ENCODE results near the gene KAT5. TPM values are rescaled to one million over a fixed set of nuclear protein-coding genes. Genes with fewer than 3 reads are reported as not detected.
A peak's percentile ranks its signal among the peaks of the same experiment; 100 is the strongest.

Gene KAT5
- total and polyA plus RNA-seq, 7 donors, result 34.5 to 67.2 (median 42.9) TPM

DNA sequence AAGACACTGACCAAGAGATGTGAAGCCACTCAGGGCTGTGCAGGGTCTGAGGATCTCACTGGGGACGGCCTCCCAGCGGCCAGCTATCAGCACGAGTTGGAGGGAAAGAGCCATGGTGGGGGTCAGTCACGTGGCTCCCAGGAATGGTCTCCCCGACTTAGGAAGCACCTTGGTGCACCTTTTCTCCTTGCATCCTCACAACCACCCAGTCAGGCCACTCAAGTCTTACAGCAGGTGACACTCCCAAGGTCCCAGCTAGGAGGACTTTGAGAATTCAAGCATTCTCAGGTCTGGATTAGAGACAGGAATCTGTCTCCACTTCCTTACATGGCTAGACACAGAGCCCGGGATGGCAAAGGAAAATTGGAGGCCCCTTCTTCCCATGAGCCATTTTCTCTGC, 5.9 kb downstream of the KAT5 start:
- Histone ChIP-seq H3K27me3 (ENCODE audit: insufficient read depth in 3 of 3, low read length in 2 of 3) (no peaks in the 10 kb centered on the region), H3K4me3 (no peak overlapping the region), H3K4me1 (peaks cover 23% of the 10 kb centered on the region), H3K9me3 (no peaks in the 10 kb centered on the region), H3K27ac (no peak overlapping the region), H3K36me3 (ENCODE audit: insufficient read depth in 1 of 2, low read depth in 1 of 2) (peaks cover 21 to 69% of the 10 kb centered on the region in 2 donors)
- no peak for ATAC-seq
- intact Hi-C loops (cut with DNase I), result no loop called here
- TF ChIP-seq, protein P1, sequence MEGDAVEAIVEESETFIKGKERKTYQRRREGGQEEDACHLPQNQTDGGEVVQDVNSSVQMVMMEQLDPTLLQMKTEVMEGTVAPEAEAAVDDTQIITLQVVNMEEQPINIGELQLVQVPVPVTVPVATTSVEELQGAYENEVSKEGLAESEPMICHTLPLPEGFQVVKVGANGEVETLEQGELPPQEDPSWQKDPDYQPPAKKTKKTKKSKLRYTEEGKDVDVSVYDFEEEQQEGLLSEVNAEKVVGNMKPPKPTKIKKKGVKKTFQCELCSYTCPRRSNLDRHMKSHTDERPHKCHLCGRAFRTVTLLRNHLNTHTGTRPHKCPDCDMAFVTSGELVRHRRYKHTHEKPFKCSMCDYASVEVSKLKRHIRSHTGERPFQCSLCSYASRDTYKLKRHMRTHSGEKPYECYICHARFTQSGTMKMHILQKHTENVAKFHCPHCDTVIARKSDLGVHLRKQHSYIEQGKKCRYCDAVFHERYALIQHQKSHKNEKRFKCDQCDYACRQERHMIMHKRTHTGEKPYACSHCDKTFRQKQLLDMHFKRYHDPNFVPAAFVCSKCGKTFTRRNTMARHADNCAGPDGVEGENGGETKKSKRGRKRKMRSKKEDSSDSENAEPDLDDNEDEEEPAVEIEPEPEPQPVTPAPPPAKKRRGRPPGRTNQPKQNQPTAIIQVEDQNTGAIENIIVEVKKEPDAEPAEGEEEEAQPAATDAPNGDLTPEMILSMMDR (IDR thresholded peaks at IDR 0.05), result no peak
- DNase-seq, result no peak
- WGBS, 3 donors, result 57 to 71% (median 59%) methylated on average over 6 of the region's 6 CpGs

DNA sequence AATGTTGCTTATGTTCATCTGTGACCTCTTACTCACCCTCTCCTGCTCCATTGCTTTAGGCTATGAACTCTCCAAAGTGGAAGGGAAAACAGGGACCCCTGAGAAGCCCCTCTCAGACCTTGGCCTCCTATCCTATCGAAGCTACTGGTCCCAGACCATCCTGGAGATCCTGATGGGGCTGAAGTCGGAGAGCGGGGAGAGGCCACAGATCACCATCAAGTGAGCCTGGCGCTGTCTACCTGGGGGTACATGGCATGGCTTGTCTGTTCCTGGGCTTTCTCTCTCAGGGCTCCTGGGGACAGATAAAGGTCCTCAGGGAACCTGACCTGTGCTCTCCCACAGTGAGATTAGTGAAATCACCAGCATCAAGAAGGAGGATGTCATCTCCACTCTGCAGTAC, 6.5 kb downstream of the KAT5 start:
- TF ChIP-seq, protein P1 (IDR thresholded peaks at IDR 0.05), result no peak
- 90 to 98% (median 97%) methylated on average over 4 of the region's 4 CpGs for WGBS, 3 donors
- no peak overlapping the region for H3K4me3 ChIP-seq
- H3K27me3 ChIP-seq (ENCODE audit: insufficient read depth in 3 of 3, low read length in 2 of 3), result no peaks in the 10 kb centered on the region
- H3K27ac ChIP-seq, result no peak overlapping the region
- H3K36me3 ChIP-seq (ENCODE audit: insufficient read depth in 1 of 2, low read depth in 1 of 2), result peaks cover 20 to 63% of the 10 kb centered on the region in 2 donors
- intact Hi-C loops (cut with DNase I), result no loop called here
- DNase-seq, result no peak
- peaks cover 16% of the 10 kb centered on the region for H3K4me1 ChIP-seq
- ATAC-seq, result no peak
- H3K9me3 ChIP-seq, result no peaks in the 10 kb centered on the region

DNA sequence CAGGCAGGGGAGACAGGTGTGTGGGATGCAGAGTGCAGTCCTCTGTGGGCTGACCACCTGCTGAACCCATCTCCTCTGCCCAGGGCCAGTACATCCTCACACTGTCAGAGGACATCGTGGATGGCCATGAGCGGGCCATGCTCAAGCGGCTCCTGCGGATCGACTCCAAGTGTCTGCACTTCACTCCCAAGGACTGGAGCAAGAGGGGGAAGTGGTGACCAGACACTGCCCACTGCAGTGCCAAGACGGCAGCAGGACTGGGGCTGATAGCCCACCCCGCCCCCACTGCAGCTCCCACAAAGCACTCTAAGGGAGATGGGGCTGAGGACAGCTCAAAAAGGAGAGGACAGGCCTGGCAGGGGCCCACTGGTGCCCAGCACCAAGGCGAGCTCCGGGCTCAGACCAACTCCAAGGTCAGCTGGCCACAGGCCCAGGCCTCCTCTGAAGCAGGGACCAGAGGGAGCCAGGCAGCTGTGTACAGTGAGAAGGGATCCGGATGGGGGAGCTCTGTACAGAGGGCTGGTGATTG, 7.0 kb downstream of the KAT5 start:
- peak in 1 of 4 donors; percentile 38 for ATAC-seq
- no peaks in the 10 kb centered on the region for H3K27me3 ChIP-seq (ENCODE audit: insufficient read depth in 3 of 3, low read length in 2 of 3)
- TF ChIP-seq, protein P1 (IDR thresholded peaks at IDR 0.05), result no peak
- H3K4me1 ChIP-seq, result peaks cover 15% of the 10 kb centered on the region
- peak overlapping the region; percentile 83 for H3K27ac ChIP-seq
- 58 to 62% (median 61%) methylated on average over 10 of the region's 10 CpGs for WGBS, 3 donors
- H3K36me3 ChIP-seq (ENCODE audit: insufficient read depth in 1 of 2, low read depth in 1 of 2), result peaks cover 17 to 58% of the 10 kb centered on the region in 2 donors
- intact Hi-C loops (cut with DNase I), result no loop called here
- no peaks in the 10 kb centered on the region for H3K9me3 ChIP-seq
- peak in 1 of 2 donors; percentile 44 for DNase-seq
- peak overlapping the region; percentile 95 for H3K4me3 ChIP-seq

DNA sequence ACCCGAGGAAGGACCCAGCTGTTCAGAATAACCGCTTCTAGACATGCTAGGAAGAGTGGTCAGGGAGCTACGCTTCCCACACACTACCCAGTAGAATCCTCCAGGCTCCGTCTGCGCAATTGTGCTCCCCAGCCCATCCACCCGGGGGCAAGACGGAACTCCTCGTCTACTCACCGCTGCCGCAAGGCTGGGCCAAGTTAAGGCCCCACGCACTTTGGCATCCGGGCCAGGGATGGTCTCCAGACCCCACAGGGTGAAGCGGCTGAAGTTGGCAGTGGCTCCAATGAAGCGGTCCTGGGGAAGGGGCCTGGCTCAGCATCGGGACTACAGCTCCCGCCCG, 7.8 kb downstream of the KAT5 start:
- Histone ChIP-seq H3K27ac (peak overlapping the region; percentile 83), H3K27me3 (ENCODE audit: insufficient read depth in 3 of 3, low read length in 2 of 3) (no peaks in the 10 kb centered on the region), H3K4me1 (peaks cover 15% of the 10 kb centered on the region), H3K9me3 (no peaks in the 10 kb centered on the region), H3K36me3 (ENCODE audit: insufficient read depth in 1 of 2, low read depth in 1 of 2) (peaks cover 13 to 50% of the 10 kb centered on the region in 2 donors), H3K4me3 (peak overlapping the region; percentile 95)
- TF ChIP-seq, protein P1 (IDR thresholded peaks at IDR 0.05), result no peak
- ATAC-seq (peak; percentile 5 to 21 (median 10)), DNase-seq (peak in 1 of 2 donors; percentile 38)
- 3 to 7% (median 5%) methylated on average over 17 of the region's 17 CpGs for WGBS, 3 donors
- intact Hi-C loops (cut with DNase I), result no loop called here
